DMS153 treated with DMSO at 0.1 percent for 48 hours (cell line): ENCODE measurements around the gene LMNTD2.
A peak's percentile ranks its signal among the peaks of the same experiment; 100 is the strongest.
"Not testable (repeated sequence)": the region's sequence is repeated elsewhere in the genome, so short reads cannot be mapped to it uniquely, and the experiment has no call there.

Experiments used
- DNase-seq: peaks from one replicate; lab custom pipeline; 2025; ENCODE audit not compliant: unreplicated experiment; lab: John Stamatoyannopoulos, UW

Gene LMNTD2

DNA sequence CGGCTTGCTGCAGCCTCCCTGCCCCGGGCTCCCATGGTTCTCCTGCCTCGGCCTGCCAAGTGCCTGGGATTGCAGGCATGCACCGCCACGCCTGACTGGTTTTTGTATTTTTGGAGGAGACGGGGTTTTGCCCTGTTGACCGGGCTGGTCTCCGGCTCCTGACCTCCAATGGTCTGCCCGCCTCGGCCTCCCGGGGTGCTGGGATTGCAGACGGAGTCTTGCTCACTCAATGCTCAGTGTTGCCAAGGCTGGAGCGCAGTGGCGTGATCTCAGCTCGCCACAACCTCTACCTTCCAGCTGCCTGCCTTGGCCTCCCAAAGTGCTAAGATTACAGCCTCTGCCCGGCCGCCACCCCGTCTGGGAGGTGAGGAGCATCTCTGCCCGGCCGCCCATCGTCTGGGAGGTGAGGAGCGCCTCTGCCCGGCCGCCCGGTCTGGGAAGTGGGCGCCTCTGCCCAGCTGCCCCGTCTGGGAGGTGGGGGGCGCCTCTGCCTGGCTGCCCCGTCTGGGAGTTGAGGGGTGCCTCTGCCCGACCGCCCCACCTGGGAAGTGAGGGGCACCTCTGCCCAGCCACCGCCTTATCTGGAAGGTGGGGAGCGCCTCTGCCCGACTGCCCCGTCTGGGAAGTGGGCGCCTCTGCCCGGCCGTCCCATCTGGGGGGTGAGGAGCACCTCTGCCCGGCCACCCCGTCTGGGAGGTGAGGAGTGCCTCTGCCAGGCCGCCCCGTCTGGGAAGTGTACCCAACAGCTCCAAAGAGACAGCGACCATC is 43.4 kb downstream of the LMNTD2 start:
- not testable (repeated sequence) for DNase-seq

- no peak for DNase-seq
Measured at GRCh38 chr11:516400-516799, 44.1 kb downstream of the LMNTD2 start.

DNA sequence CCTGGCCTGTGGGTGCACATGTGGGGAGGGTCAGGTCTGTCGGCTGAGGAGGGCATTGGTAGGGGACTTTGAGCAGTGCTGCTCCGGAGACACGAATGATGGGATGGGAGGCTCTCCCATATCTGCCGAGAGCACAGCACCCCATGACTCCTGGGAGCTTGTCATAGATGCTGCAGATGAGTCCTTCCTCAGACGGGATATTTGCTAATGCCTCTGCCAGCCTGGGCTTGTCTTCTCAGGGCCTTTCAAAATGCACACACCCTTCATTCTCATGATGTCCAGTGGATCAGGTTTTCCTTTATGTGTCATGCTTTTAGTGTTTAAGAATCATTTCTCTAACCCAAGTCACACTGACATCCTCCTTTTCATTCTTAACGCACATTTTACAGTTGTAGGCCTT is 45.4 kb downstream of the LMNTD2 start:
- DNase-seq: no peak

DNA sequence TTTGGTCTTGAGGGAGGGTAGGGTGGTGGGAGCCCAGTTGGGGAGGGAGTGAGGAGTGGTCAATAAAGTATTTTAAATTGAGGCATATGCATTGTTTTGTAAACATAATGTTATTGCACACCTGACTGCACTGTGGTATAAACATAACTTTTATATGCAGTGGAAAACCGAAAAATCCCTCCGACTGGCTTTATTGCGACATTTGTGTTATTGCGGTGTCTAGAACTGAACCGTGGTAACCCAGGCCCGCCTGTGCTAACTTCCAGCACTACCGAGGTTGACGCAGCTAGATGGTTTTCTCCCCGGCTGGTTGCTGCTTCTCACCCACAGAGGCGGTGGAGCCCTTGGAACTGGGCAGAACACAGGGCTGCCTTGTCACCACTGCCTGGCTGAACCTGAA is 45.9 kb downstream of the LMNTD2 start:
- DNase-seq: no peak

DNA sequence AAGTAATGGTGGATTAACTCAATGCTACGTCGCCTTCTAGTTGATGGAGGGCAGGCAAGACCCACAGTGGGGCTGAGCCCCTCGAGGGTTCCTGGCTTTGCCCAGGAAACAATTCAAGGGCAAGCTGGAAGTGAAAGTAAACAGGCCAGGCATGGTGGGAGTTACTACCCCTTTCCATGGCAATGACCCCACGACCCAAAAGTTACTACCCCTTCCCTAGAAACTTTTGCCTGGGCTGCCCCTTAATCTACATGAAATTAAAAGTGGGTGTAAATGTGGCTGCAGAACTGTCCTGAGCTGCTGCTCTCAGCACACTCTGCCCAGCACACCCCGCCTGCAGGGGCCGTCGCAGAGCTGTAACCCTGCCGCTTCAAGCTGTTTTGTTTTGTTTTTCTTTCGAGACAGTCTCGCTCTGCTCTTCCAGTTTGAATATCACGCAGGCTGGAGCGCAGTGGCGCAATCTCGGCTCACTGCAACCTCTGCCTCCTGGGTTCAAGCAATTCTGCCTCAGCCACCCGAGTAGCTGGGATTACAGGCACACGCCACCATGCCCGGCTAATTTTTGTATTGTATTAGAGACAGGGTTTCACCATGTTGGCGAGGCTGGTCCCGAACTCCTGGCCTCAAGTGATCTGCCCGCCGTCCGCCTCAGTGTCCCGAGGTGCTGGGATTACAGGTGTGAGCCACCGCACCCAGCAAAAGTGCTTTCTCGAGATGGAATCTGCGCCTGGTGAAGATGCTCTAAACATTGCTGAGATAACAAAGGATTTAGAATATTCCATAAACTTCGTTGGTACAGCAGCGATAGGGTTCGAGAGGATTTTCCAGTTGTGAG is 47.6 kb downstream of the LMNTD2 start:
- DNase-seq: no peak

- DNase-seq: no peak
Measured at GRCh38 chr11:508956-509355, 51.6 kb downstream of the LMNTD2 start.

- no peak for DNase-seq
Measured at GRCh38 chr11:507727-508515, 52.6 kb downstream of the LMNTD2 start.

DNA sequence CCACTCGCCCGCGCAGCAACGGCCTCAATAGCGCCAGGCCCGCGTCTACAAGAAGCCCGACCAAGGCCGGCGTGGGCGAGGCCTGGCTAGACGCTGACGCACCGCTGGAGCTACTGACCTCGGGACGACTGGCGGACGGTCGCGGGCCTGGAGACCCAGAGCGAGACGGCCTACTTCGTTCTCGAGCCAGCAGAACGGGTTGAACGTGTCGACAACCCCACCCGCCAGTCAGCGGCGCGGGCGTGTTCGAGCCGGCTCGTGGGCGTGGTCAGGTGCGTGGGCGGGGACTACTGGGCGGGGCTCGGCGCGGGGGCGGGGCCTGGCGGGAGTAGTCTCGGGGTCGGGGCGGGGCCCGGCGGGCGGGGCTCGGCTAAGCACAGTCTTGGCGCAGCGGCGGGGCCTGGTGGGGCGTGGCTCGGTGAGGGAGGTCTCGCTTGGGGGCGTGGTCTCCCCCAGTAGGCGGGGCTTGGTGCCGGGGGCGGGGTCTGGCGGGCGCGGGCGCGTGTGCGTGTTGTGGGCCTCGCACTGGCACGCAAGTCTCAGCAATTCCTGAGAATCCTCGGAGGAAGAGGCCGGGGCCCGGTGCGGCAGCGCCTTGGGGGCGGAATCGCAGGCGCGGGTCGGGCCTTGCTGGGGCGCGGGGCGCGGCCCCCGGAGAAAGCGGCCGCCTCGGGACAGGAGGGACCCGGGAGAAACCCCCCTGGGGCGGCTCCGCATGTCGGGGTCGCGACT is 53.4 kb downstream of the LMNTD2 start, which contains the start of gene RNH1:
Gene RNH1, minus strand, starts transcription at position 248 of the 732 bp plus-strand sequence. CDS start 5,080 bp downstream, outside the sequence.
- DNase-seq: peak; percentile 80

- DNase-seq: peak; percentile 85
Measured at GRCh38 chr11:506238-506994, 54.1 kb downstream of the LMNTD2 start.

DNA sequence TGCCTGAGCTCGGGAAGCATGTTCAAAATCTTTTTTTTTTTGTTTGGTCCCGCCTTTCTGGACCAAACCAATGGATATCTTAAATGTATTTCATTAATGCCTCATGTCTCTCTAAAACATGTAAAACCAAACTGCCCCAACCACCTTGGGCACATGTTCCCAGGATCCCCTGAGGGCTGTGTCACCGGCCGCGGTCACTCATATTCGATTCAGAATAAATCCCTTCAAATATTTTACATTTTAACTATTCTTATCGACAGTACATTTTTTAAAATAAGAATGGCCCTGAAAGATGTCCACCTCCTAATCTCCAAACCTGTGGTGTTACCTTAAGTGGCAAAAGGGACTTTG is 55.6 kb downstream of the LMNTD2 start:
- no peak for DNase-seq
